ENCODE measurements around the gene GPER1. TPM values are rescaled to one million over a fixed set of nuclear protein-coding genes. Genes with fewer than 3 reads are reported as not detected.

Gene GPER1
- total RNA-seq, 1 experiment from 2014 or later = 1.2 TPM

GRCh38 chr7:1078519-1078918, 9.4 kb upstream of the GPER1 start (continued):
- TF ChIP-seq CTCF (IDR thresholded peaks at IDR 0.05 in 2 of 3, conservative IDR thresholded peaks at IDR 0.05 in 1 of 3; ENCODE audit: borderline replicate concordance in 1 of 3, insufficient read depth in 1 of 3, low read depth in 2 of 3, low read length in 2 of 3) (no peak), FOSL1 (IDR thresholded peaks at IDR 0.05; ENCODE audit: low read depth) (no peak), YY1 (IDR thresholded peaks at IDR 0.05; ENCODE audit: extremely low read depth, insufficient replicate concordance, low read depth, low read length) (no peak), EZH2 (IDR thresholded peaks at IDR 0.05) (no peak), ELF1 (IDR thresholded peaks at IDR 0.05; ENCODE audit: borderline replicate concordance, low read depth) (no peak)

DNA sequence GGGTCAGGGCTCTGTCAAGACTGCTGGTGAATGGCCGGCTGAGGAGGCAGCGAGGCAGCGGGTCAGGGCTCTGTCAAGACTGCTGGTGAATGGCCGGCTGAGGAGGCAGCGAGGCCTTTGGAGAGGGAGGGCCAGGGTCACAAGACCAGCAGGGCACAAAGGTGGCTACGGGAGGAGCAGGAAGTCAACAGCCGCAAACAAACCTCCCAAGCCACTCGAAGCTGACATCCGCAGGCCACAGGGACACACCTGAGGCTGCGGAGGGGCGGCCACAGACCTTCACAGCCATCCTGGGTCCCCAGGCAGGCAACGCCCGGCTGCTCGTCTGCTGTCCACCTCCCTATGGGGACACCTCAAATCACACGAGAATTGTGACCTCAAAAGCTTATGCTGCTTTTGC, 8.9 kb upstream of the GPER1 start:
- Histone ChIP-seq H3K79me2 (ENCODE audit: insufficient read depth, low read length) (no peaks in the 10 kb centered on the region), H3K4me1 (ENCODE audit: control insufficient read depth in 1 of 2, insufficient read depth in 2 of 2, low read length in 2 of 2) (peaks cover 0 to 5% of the 10 kb centered on the region in 2 experiments; a peak in 2 of 4 replicates), H3K9ac (ENCODE audit: low read length) (no peak overlapping the region), H3K27me3 (ENCODE audit: insufficient read depth, low read length) (no peaks in the 10 kb centered on the region), H4K20me1 (ENCODE audit: insufficient read depth) (no peaks in the 10 kb centered on the region), H2AFZ (ENCODE audit: low read depth, low read length, poor library complexity, severe bottlenecking) (no peak overlapping the region), H3K9me3 (ENCODE audit: control insufficient read depth in 1 of 2, insufficient read depth in 1 of 2, low read depth in 1 of 2, low read length in 2 of 2) (no peaks in the 10 kb centered on the region), H3K27ac (ENCODE audit: low read depth, low read length) (no peak overlapping the region), H3K4me2 (ENCODE audit: low read length) (no peak overlapping the region), H3K9me2 (ENCODE audit: insufficient read depth) (no peaks in the 10 kb centered on the region), H3K36me3 (ENCODE audit: control insufficient read depth in 1 of 2, insufficient read depth in 2 of 2, low read length in 2 of 2) (no peaks in the 10 kb centered on the region), H3K4me3 (replicated peaks in 1 of 2; ENCODE audit: low read depth in 1 of 2, low read length in 2 of 2) (no peak overlapping the region)
- no TSS peak for BruUV-seq (replicated peaks)
- ATAC-seq (no peak), DNase-seq (ENCODE audit: low read depth, low spot score) (no peak)
- ChIA-PET RAD21 (ENCODE audit: low non-redundant PET in 1 of 2, low total read pairs in 2 of 2, uncharacterized antibody in 2 of 2, unreplicated experiment in 2 of 2) (no interaction called here), CTCF (interaction anchor here (1.1 to 1.2 kb wide), 2 partner anchors 9 to 86 kb away, joined by 3 read pairs; partner anchors contain the start of gene GPER1), POLR2A (no interaction called here)
- TF ChIP-seq CBX3 (IDR thresholded peaks at IDR 0.05; ENCODE audit: low read depth) (no peak), YY1 (IDR thresholded peaks at IDR 0.05; ENCODE audit: extremely low read depth, insufficient replicate concordance, low read depth, low read length) (no peak), ELF1 (IDR thresholded peaks at IDR 0.05; ENCODE audit: borderline replicate concordance, low read depth) (no peak), EGR1 (IDR thresholded peaks at IDR 0.05; ENCODE audit: low read depth) (no peak), EZH2phosphoT487 (IDR thresholded peaks at IDR 0.05; ENCODE audit: borderline replicate concordance) (no peak), ZNF274 (IDR thresholded peaks at IDR 0.05; ENCODE audit: low read depth, low read length) (no peak), CTCF (IDR thresholded peaks at IDR 0.05 in 2 of 3, conservative IDR thresholded peaks at IDR 0.05 in 1 of 3; ENCODE audit: borderline replicate concordance in 1 of 3, insufficient read depth in 1 of 3, low read depth in 2 of 3, low read length in 2 of 3) (no peak)
- intact Hi-C loops (cut with micrococcal nuclease) = no loop called here
